Fibroblast of lung (primary cell): ENCODE measurements around the gene SLC22A4. TPM values are rescaled to one million over a fixed set of nuclear protein-coding genes. Genes with fewer than 3 reads are reported as not detected.

Experiments
- DNase-seq, 2 donors: peaks; one replicate each; pipeline versions ENCODE4 v3.0.0 to v3.0.0-alpha.2; 2010; ENCODE audit warnings: low read depth in 2 of 2
- H2AFZ ChIP-seq: 2 replicates; pipeline ENCODE4 v1.5.1; 2012; ENCODE audit warnings: low read length, control low read depth, inconsistent platforms
- H3K27ac ChIP-seq: 2 replicates; pipeline ENCODE4 v1.5.1; 2011; ENCODE audit warnings: low read length, control low read depth; ENCODE audit not compliant: insufficient read depth
- H3K27me3 ChIP-seq: 2 replicates; pipeline ENCODE4 v1.5.1; 2011; ENCODE audit warnings: mild to moderate bottlenecking, low read length; ENCODE audit not compliant: control insufficient read depth, insufficient read depth
- H3K36me3 ChIP-seq: 2 replicates; pipeline ENCODE4 v1.5.1; 2011; ENCODE audit warnings: low read length; ENCODE audit not compliant: control insufficient read depth, insufficient read depth
- H3K4me1 ChIP-seq: 2 replicates; pipeline ENCODE4 v1.5.1; 2011; ENCODE audit warnings: low read length; ENCODE audit not compliant: control insufficient read depth, insufficient read depth; ENCODE audit errors: extremely low read depth
- H3K4me2 ChIP-seq: 2 replicates; pipeline ENCODE4 v1.5.1; 2011; ENCODE audit warnings: low read length, control low read depth; ENCODE audit not compliant: insufficient read depth; ENCODE audit errors: extremely low read depth
- H3K4me3 ChIP-seq, 4 experiments: fragments of 200-600 bp in 1 of 4; sonication (generic) in 1 of 4; replicated peaks in 1 of 4; 2 replicates each; pipeline ENCODE4 v1.5.1; 2011 to 2016; ENCODE audit warnings: low read length in 4 of 4, low read depth in 3 of 4, mild to moderate bottlenecking in 3 of 4, control low read depth in 2 of 4, inconsistent platforms in 1 of 4, mixed read lengths in 1 of 4; ENCODE audit not compliant: insufficient read depth in 1 of 4; ENCODE audit errors: control extremely low read depth in 1 of 4
- H3K79me2 ChIP-seq: 2 replicates; pipeline ENCODE4 v1.5.1; 2012; ENCODE audit warnings: mild to moderate bottlenecking, low read length, inconsistent platforms; ENCODE audit not compliant: control insufficient read depth, insufficient read depth
- H3K9ac ChIP-seq: 2 replicates; pipeline ENCODE4 v1.5.1; 2011; ENCODE audit warnings: mild to moderate bottlenecking, low read length, control low read depth; ENCODE audit not compliant: insufficient read depth
- H3K9me3 ChIP-seq: 2 replicates; pipeline ENCODE4 v1.5.1; 2012; ENCODE audit warnings: low read depth, low read length; ENCODE audit not compliant: control insufficient read depth, insufficient read depth
- H4K20me1 ChIP-seq: 2 replicates; pipeline ENCODE4 v1.5.1; 2011; ENCODE audit warnings: low read length; ENCODE audit not compliant: control insufficient read depth, insufficient read depth; ENCODE audit errors: extremely low read depth
- EZH2 ChIP-seq: IDR thresholded peaks from 2 replicates; pipeline ENCODE4 v1.5.1; 2012; ENCODE audit warnings: low read length, control low read depth, mild to moderate bottlenecking; ENCODE audit errors: missing control alignments
- polyA plus RNA-seq, 2 donors: library from polyadenylated mRNA; depleted of rRNA in 1 of 2; stranded (reverse) in 1 of 2; unstranded in 1 of 2; fragments of >200 nt; gene quantifications; 2 replicates each; pipeline ENCODE4 v1.2.1, GENCODE V29; 2011 to 2012; ENCODE audit warnings: missing spikeins in 1 of 2
- total RNA-seq: library from RNA; depleted of rRNA; stranded (reverse); fragments of >200 nt; gene quantifications from 2 replicates; pipeline ENCODE4 v1.2.1, GENCODE V29; 2014
- TF ChIP-seq, protein P1 (sequence below), 2 donors: IDR thresholded peaks in 1 of 2; conservative IDR thresholded peaks in 1 of 2; 1 replicate in 1 of 2; 2 replicates in 1 of 2; pipeline ENCODE4 v1.5.1; 2011 to 2012; ENCODE audit warnings: low read length in 2 of 2, control low read depth in 1 of 2, inconsistent platforms in 1 of 2, low read depth in 1 of 2, mild to moderate bottlenecking in 1 of 2

The SLC22A4 gene
- total and polyA plus RNA-seq, 2 donors (not counting 1 experiment from before 2014, with no cell fraction given), result 1.1 to 4.1 TPM

DNA sequence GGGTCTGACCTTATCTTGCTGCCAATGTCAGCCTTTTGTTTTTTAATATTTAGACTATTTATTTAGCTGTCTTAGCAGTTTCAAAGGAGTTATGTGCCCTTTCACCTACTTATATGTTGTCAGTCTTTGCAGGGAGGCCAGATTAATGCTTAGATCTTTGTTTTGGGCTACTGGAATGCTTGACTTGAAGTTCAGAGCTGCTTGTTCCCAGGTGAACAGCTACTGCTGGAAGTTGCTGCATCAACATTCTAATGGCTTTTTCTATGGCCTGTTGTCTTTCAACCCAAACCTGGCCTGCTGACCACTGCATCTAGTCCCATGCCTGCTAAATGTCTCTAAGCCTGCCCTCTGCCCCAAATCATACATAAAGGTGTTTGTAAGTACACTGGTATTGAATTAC lies 78.3 kb downstream of the SLC22A4 start:
- H3K4me2 ChIP-seq, result no peak overlapping the region
- no peak overlapping the region for H3K4me3 ChIP-seq
- no peaks in the 10 kb centered on the region for H3K4me1 ChIP-seq

DNA sequence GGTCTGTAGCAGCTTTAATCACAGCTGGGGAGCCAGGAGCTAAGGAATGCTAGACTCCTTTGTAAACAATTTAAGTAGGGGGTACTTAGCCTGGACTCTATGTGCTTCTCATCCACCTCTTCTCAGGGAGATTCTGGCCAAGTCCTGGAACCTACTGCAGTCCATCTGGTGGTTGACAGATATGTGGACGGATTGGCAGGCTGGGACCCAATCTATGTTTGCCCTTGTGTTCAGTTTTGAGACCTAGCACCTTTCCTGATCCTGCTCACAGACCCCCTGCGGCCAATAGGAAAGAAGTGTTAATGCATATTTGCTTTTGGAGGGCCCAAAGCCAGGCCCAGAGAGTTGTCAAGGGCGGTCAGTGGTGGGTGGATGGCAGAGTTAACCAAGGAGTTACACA lies 81.8 kb downstream of the SLC22A4 start:
- Histone ChIP-seq H3K4me3 (no peak overlapping the region), H3K36me3 (no peaks in the 10 kb centered on the region), H3K27ac (no peak overlapping the region), H2AFZ (no peak overlapping the region), H3K9ac (no peak overlapping the region), H3K79me2 (no peaks in the 10 kb centered on the region), H3K27me3 (no peaks in the 10 kb centered on the region), H3K4me2 (no peak overlapping the region), H3K9me3 (no peaks in the 10 kb centered on the region), H3K4me1 (no peaks in the 10 kb centered on the region), H4K20me1 (no peaks in the 10 kb centered on the region)
- no peak for DNase-seq
- TF ChIP-seq, protein P1, sequence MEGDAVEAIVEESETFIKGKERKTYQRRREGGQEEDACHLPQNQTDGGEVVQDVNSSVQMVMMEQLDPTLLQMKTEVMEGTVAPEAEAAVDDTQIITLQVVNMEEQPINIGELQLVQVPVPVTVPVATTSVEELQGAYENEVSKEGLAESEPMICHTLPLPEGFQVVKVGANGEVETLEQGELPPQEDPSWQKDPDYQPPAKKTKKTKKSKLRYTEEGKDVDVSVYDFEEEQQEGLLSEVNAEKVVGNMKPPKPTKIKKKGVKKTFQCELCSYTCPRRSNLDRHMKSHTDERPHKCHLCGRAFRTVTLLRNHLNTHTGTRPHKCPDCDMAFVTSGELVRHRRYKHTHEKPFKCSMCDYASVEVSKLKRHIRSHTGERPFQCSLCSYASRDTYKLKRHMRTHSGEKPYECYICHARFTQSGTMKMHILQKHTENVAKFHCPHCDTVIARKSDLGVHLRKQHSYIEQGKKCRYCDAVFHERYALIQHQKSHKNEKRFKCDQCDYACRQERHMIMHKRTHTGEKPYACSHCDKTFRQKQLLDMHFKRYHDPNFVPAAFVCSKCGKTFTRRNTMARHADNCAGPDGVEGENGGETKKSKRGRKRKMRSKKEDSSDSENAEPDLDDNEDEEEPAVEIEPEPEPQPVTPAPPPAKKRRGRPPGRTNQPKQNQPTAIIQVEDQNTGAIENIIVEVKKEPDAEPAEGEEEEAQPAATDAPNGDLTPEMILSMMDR (conservative IDR thresholded peaks at IDR 0.05 in 1 of 2, IDR thresholded peaks at IDR 0.05 in 1 of 2; ENCODE audit: low read depth in 1 of 2, low read length in 2 of 2), result no peak

More for the DNA sequence above, 78.3 kb downstream of the SLC22A4 start:
- no peaks in the 10 kb centered on the region for H3K27me3 ChIP-seq
- no peaks in the 10 kb centered on the region for H3K36me3 ChIP-seq
- no peak for DNase-seq
- H2AFZ ChIP-seq, result no peak overlapping the region
- no peaks in the 10 kb centered on the region for H4K20me1 ChIP-seq
- TF ChIP-seq, protein P1 (conservative IDR thresholded peaks at IDR 0.05 in 1 of 2, IDR thresholded peaks at IDR 0.05 in 1 of 2; ENCODE audit: low read depth in 1 of 2, low read length in 2 of 2), result no peak
- no peak for TF ChIP-seq EZH2
- H3K27ac ChIP-seq, result no peak overlapping the region
- no peak overlapping the region for H3K9ac ChIP-seq
- H3K9me3 ChIP-seq, result no peaks in the 10 kb centered on the region
- H3K79me2 ChIP-seq, result no peaks in the 10 kb centered on the region

DNA sequence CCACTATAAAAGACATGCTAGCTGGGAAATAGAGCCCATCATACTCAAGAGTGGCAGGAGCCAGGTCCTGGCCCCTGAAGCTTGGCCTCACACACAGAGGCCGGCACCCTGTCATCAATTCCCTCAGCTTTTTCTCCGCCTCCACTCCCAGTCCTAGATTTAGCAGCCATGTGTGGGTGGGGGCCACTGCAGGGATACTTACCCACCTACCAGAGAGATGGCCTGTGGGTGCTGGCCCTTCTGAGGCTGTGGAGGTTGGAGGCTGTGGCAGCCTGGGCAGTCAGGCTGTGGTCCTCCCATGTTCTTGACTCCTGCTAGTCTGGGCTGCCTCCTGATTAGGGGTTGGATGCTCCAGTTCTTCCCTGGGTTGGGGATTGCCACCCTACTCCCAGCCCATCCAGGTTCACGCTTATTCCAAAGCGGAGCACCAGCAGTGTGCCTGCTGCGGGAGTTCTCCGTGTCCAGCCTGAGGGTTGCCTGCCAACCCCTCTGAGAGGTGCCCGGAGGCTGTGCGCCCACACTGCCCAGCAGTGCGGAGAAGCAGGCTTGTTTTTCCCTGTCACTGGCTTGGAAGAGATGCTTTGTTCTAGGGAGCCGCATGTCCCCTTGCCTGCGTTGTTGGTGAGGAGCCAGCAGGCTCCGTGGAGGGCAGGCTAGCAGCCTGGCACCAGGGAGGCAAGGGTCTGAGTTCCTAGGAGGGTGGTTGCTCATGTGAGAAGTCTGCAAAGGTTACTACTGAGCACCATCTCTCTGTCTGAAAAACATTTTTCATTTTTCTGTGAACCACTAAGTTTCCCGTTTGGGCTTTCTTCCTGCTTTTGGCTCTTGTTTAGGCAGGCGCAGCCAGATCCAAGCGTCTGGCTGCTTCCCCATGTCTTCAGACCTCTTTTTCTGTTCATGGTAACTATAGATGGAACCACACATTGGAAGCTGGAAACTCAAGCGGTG lies 82.8 kb downstream of the SLC22A4 start:
- Histone ChIP-seq H3K27me3 (no peaks in the 10 kb centered on the region), H3K27ac (no peak overlapping the region), H2AFZ (no peak overlapping the region), H3K79me2 (no peaks in the 10 kb centered on the region), H3K9me3 (no peaks in the 10 kb centered on the region), H4K20me1 (no peaks in the 10 kb centered on the region), H3K36me3 (no peaks in the 10 kb centered on the region), H3K4me2 (no peak overlapping the region), H3K4me3 (no peak overlapping the region), H3K4me1 (no peaks in the 10 kb centered on the region), H3K9ac (no peak overlapping the region)
- DNase-seq, result no peak
- no peak for TF ChIP-seq EZH2
- TF ChIP-seq, protein P1 (conservative IDR thresholded peaks at IDR 0.05 in 1 of 2, IDR thresholded peaks at IDR 0.05 in 1 of 2; ENCODE audit: low read depth in 1 of 2, low read length in 2 of 2), result no peak
